GM18951 (cell line): ENCODE results near the gene ZNF585A.
"Not testable (repeated sequence)": the region's sequence is repeated elsewhere in the genome, so short reads cannot be mapped to it uniquely, and the experiment has no call there.

ENCODE experiments used
- POLR2A ChIP-seq: IDR thresholded peaks from 4 replicates; pipeline ENCODE4 v1.6.1; 2011; ENCODE audit warnings: mild to moderate bottlenecking; ENCODE audit not compliant: insufficient read length, insufficient read depth; ENCODE audit errors: extremely low read depth
- in situ Hi-C: fragments of 300-500 bp; cut with MboI; formaldehyde crosslinking; loops from one replicate; pipeline ENCODE4 v1.12.0; 2022; ENCODE audit warnings: low sequenced_read_pairs, mixed read lengths, inconsistent platforms; ENCODE audit not compliant: unreplicated experiment

Gene ZNF585A

GRCh38 chr19:37172368-37173366, at the start of gene ZNF585A:
ZNF585A (minus strand) TSS chr19:37172695; CDS start chr19:37169910, 2,785 bp downstream.
- peak; percentile 52 for TF ChIP-seq POLR2A
- in situ Hi-C loops, result no loop called here

- in situ Hi-C loops, result no loop called here
- no peak for TF ChIP-seq POLR2A
These were observed 48.6 kb upstream of the ZNF585A start for GRCh38 chr19:37221136-37221535.

GRCh38 chr19:37220383-37220782, 47.9 kb upstream of the ZNF585A start:
- in situ Hi-C loops, result no loop called here

GRCh38 chr19:37218592-37218935, 46.1 kb upstream of the ZNF585A start:
- in situ Hi-C loops, result no loop called here
- no peak for TF ChIP-seq POLR2A

More at GRCh38 chr19:37220383-37220782, 47.9 kb upstream of the ZNF585A start:
- no peak for TF ChIP-seq POLR2A

GRCh38 chr19:37217775-37218591, 45.5 kb upstream of the ZNF585A start, which contains the start of gene ZNF383:
ZNF383 (plus strand) TSS chr19:37218214; CDS start chr19:37230454, 12,240 bp downstream.
- in situ Hi-C loops, result no loop called here
- peak; percentile 71 for TF ChIP-seq POLR2A

GRCh38 chr19:37217480-37217774, 44.9 kb upstream of the ZNF585A start:
- in situ Hi-C loops, result no loop called here
- no peak for TF ChIP-seq POLR2A

GRCh38 chr19:37197768-37198167, 25.3 kb upstream of the ZNF585A start:
- no peak for TF ChIP-seq POLR2A
- in situ Hi-C loops, result no loop called here

- in situ Hi-C loops, result not testable (repeated sequence)
These were observed 24.6 kb upstream of the ZNF585A start for GRCh38 chr19:37197115-37197514.

- in situ Hi-C loops, result not testable (repeated sequence)
These were observed 22.8 kb upstream of the ZNF585A start for GRCh38 chr19:37195248-37195647.

- in situ Hi-C loops, result not testable (repeated sequence)
These were observed 13.6 kb upstream of the ZNF585A start for GRCh38 chr19:37186071-37186470.

GRCh38 chr19:37165635-37166034, 6.9 kb downstream of the ZNF585A start:
- in situ Hi-C loops, result no loop called here
- TF ChIP-seq POLR2A, result no peak

GRCh38 chr19:37160153-37160552, 12.3 kb downstream of the ZNF585A start:
- no peak for TF ChIP-seq POLR2A
- in situ Hi-C loops, result no loop called here

GRCh38 chr19:37148214-37148613, 24.3 kb downstream of the ZNF585A start:
- in situ Hi-C loops, result no loop called here
- TF ChIP-seq POLR2A, result no peak

- no peak for TF ChIP-seq POLR2A
- in situ Hi-C loops, result no loop called here
These were observed 36.4 kb downstream of the ZNF585A start for GRCh38 chr19:37136111-37136510.
